GM21423 (cell line): ENCODE data around the gene TBX6.
A peak's percentile ranks its signal among the peaks of the same experiment; 100 is the strongest.
"Not testable (repeated sequence)": the region's sequence is repeated elsewhere in the genome, so short reads cannot be mapped to it uniquely, and the experiment has no call there.

ENCODE experiments used
- ATAC-seq: cut with Tn5 transposase; IDR thresholded peaks from one replicate; pipeline ENCODE4 v1.9.1; 2021; ENCODE audit warnings: mild to moderate bottlenecking, moderate library complexity; ENCODE audit not compliant: unreplicated experiment

The TBX6 gene

DNA sequence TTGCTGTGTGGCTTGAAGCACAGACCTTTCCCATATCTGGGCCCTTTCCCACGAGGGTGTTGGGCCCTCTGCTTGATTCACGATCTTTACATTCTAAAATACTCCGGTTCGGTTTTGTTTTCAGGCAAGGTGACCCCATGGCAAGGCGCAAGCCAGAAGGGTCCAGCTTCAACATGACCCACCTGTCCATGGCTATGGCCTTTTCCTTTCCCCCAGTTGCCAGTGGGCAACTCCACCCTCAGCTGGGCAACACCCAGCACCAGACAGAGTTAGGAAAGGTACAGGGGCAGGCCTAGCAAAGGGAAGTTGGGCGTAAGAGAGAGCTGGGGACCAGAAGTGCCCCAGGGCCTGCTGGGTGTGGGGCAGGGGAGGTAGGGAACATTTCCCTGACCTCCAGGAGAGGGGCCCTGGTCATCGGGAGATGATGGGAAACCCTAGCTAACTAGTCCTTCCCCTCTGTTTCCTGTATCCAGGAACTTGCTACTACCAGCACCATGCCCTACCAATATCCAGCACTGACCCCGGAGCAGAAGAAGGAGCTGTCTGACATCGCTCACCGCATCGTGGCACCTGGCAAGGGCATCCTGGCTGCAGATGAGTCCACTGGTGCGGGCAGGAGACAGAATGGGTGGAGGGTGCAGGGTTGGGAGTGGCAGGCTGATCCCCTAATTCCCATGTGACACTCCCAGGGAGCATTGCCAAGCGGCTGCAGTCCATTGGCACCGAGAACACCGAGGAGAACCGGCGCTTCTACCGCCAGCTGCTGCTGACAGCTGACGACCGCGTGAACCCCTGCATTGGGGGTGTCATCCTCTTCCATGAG is 24.8 kb downstream of the TBX6 start:
- no peak for ATAC-seq

DNA sequence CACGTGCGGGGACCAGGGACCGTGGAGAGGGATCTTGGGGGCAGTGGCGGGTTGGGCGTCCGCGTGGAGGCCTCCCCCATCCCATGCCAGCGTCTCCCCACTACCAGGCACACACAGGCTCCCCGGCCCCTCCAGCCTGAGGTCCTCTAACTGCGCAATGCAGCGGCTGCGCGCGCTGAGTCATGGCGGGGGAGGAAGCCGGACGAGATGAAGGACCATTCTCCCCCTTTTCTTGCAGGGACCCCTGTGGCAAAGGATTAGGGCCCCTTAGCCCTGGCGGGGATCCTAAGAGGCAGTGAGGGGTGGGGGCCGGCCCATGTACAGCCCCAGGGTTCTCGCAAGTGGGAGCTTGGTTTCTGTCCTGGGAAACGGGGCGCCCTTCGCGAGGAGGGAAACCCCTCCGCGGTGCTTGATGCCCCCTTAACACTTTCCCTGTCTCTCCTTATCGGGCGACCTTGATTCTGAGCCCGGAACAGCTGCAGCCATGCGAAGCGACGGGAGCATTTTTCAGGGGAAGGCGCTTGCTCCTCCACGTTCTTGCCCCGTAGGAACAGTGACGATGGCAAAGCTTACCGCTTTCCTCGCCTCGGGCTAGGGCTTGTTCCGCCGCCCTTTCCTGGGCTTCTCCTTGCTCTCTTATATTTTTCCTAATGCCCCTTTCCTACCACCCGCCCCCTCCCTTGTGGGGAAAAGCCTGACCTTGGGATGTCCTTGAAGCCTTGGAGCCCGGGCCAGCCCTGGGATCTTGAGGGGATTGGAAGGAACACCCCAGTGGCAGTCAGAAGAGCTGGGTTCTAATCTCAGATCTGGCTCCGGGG is 25.6 kb downstream of the TBX6 start:
- no peak for ATAC-seq

DNA sequence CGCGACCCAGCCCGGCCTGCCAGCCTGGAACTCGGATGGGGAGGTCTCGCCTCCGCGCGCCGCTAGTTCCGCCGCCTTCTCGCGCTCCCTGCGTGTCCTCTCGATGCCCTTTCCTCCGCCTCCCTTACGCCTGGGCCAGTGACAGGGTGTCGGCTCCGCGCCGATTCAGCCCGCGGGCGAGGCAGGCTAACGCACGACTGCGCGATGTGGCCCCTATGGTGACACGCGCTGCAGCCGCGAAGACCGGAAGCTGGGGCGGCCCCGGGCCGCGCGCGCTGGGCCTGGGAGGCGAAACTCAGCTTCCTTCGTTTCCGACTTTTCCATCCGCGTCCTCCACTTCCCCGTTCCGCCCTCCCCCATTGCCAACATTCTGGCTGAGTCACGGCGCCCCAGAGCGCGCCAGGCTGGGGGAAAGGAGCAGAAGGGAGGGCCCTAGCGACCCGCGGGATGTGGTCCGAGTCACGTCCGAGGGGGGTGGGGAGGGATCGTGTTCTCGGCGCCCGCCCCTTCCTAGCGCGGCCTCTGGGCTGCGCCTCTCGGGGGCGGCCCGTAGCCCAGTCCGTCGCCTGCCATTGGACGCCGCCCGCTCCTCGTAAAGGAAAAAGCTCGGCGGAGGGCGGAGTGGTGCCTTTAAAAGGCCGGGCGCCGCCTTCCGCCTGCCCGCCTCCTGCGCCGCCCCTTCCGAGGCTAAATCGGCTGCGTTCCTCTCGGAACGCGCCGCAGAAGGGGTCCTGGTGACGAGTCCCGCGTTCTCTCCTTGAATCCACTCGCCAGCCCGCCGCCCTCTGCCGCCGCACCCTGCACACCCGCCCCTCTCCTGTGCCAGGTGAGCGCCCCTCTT is 26.4 kb downstream of the TBX6 start, which contains the start of gene ALDOA:
Gene ALDOA, plus strand, starts transcription at position 659 of the 841 bp plus-strand sequence. CDS start 1,138 bp downstream, outside the sequence.
- ATAC-seq: peak; percentile 77

DNA sequence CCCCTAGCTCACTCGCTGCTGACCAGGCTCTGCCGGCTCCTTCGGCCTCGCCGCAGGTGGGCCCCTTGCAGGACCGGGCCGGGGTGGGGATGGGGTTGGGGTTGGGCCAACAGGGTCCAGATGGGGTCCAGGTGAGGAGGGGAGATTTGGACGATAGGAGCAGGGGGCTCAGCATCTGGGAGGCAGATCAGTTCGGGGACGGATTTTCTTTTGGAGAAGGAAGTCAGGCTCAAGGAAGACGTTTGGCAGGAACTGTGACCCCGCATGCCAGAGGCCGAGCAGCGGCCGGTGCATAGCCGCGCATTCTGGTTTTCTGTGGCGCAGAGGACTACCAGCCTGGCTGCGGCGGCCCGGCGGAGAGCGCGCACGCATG is 27.0 kb downstream of the TBX6 start:
- no peak for ATAC-seq

DNA sequence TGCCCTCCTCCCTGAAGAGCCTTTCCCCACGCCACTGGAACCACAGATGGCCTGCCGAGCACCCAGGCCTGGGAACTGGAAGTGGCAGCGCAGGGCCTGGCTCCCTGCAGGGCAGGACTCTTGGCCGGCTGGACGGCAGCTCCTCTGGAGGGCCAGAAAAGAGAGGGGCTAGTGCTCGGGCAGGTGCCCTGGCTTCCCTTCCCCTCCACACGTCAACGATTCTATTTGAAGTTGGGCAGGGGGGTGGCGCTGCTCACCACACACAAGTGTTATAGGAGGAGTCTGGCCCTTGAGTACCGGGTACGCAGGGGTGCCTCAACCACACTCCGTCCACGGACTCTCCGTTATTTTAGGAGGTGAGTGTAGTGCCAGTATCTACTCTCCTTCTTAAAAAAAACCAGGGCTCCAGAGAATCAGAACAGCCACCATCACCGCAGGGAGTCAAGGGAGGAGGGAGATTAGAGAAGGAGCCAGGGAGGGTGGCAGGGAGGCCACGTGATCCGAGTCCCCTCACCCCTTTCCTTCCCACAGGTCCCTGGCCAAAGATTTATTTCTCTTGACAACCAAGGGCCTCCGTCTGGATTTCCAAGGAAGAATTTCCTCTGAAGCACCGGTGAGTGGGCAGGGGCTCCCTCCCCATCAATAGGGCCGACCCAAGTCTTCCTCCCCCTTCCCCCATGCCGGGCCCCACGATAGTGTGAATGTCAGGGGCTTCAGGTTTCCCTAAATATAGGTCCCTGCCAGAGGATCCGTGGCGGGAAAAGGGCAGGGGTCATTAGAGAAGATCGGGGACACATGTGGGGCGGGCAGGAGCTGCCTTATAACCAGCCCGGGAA is 27.6 kb downstream of the TBX6 start:
- ATAC-seq: peak; percentile 28

DNA sequence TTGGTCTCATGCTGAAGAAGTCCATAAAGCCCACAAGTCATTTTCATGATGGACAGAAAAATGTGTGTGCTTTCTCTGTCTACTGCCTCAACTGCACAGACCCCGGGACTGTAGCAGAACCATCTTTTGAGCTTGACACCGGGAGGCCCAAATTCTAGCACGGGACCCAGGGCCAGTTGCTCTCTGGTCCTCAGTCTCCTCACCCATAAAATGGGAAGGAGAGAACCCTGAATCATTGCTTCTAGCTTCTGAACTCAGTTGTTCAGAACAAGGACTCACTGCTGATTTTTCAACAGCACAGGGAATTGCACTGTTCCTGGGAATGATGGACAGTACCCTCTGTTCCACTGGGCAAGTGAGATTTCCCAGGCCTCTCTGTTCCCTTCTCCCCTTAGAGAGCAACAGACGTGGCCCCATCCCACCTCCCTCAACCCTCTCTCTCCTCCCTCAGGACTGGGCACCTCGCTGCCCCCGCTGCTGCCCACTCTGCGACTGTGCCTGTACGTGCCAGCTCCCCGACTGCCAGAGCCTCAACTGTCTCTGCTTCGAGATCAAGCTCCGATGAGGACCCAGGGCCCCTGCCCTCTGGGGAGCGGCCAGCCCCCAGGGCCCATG is 28.3 kb downstream of the TBX6 start:
- ATAC-seq: no peak

DNA sequence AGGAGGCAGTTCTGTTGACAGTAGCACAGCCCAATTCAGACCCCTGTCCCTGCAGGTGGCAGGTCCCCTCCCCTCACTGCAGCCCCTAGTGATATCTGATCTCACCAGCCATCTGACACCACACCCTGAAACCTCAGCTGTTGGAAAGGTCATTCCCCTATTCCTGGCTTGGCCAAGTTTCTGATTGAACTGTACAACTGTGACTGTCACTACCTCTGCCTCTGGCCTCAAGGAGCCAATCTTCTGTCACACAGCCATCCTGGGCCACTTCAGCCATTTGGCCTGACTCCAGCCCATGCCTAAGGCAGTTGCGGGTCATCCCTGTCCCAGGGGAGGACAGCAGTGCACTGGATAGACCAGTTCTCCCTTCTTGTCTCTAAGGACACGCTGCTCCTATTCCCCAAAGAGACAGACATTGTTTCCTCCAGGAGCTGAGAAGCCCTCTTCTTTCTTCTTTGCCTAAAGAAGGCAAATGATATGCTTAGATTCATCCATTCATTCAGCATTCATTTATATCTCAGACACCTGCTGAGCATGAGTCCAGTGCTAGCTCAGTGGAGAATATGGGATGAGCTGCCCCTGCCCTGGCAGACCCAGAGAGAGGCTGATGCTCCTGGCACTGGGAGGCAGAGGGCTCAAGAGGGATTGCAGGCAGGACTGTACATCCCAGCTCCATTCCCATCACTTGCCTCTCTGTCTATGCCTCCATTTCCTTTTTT is 30.7 kb downstream of the TBX6 start:
- no peak for ATAC-seq

DNA sequence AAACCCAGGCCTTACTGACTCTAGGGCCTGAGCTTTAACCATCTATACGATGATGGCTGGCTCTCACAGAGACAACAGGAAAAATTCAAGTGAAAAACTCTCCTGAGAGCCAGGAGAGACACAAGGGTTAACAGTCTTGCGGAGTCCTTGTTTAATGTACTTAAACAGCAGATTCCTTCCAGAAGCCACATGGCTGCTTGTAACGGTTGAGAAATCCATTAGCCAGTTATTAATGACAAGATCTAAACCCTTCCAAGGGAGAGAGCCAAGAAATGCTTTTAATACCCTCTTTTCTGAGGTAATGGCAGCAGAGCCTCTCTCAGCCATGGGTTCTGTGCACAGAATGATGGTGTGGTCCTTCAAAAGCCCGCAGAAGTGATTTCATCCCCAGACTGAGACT is 31.4 kb downstream of the TBX6 start:
- no peak for ATAC-seq

DNA sequence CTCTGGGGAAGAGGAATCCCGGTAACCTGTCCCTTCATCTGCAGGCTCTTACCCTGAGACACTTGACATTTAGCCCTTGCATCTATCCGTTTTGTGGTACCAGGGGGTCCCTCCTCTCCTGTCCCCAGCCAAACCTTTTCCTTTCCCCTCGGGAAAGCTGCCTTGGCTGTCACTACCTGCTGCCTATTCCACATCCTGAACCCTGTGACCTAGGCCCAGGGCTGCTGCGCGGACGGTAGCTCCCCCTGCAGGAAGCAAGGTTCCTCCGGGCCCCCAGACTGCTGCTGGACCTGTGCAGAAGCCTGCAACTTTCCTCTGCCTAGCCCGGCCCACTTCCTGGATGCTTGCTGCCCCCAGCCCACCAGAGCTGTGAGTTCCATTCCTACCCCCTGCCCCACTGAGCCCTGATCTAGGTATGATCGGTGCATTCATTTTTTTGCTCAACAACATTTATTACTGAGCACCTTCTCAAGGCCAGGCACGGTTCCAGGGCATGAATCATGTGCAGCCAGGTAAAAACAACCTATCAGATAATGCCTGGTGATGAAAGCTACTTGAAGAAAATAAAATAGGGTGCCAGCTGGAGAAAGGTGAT is 36.7 kb downstream of the TBX6 start:
- ATAC-seq: no peak

DNA sequence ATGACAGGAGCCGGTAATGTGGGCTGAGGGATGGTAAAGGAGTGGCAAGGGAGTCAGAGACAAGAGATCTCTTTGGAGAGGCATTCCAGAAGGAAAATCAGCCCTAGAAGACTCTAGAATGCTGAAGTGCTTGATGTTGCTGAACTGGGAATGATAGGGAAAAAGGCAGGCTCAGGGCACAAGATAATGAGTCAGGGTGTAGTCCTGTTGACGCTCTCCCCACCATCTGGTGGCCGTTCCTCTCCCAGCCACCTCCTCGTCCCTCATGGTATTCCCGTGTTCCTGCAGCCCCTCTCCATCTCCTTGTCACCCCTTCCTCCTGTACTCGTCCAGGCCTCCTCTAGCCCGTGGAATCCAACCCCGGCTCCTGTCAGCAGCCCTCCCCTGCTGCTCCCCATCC is 37.3 kb downstream of the TBX6 start:
- no peak for ATAC-seq

DNA sequence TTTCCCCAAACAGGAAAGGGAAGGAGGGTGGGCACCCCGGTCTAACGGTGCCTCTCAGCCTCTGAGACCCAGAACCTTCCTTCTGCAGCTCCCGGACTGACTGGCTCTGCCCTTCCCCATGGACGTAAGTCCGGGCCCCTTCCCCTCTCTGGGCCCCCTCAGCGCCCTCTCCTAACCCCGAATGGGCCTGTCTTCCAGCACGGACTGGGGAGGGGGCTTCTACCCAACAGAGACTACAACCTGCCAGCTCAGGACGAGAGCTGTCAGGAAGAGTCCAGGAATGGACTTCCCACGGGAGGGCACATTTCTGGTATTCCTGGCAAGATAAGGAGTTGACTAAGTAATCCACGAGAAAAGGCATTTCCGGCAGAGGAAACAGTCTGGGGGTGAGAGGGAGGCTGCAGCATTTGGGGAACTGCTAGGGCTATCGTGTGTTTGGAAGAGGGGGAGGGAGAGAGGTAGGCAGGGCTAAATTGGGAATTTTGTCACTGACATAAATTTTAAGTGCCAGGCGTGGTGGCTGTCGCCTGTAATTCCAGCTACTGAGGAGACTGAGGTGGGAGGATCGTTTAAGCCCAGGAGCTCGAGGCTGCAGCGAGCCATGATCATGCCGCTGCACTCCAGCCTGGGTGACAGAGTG is 38.2 kb downstream of the TBX6 start:
- no peak for ATAC-seq

DNA sequence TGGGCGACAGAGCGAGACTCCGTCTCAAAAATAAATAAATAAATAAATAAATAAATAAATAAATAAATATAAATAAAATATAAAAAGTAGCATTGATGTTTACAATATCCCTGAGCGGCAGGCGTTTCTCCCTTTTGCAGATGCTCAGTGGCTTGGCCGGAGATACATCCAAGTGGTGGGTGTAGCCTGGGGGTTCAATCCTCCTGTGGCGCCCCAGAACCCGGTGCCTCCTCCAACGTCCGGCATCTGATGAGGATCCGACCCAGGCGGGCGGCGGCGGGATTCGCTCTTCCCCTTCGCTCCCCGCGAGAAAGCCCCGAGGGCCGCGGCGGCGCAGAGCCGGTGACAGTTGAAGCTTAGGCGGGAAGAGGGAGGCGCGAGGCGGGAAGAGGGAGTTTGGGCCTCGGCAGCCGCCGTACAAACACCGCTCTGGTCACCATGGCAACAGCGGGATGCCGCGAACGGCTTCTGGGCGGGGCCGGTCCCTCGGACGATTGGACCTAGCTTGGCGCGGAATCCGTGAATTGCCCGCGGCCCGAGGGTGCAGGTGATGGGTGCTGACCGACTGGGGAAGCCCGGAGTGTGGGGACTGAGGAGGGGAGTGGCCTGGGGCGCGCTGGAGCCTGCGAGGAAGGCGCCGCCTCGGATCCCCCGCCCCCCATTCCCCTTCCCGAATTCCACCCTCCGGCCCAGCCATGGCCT is 38.9 kb downstream of the TBX6 start:
- ATAC-seq: peak; percentile 81

DNA sequence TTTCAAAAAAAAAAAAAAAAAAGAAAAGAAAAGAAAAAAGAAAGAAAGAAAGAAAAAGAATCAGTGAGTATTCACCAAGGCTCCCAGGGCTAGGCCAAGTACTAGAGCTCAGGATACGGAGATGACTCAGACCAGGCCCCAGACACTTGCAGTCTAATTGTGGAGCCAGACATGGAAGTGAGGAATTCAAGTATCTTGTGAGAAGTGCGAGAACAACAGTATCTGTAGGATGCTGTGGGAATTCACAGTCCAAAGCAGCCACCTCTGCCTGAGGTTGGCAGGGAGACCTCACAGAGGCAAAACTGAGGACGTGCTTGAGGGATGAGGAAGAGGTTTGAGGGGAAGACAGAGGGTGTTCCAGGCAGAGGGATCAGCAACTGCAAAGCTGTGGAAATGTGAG is 40.2 kb downstream of the TBX6 start:
- no peak for ATAC-seq

DNA sequence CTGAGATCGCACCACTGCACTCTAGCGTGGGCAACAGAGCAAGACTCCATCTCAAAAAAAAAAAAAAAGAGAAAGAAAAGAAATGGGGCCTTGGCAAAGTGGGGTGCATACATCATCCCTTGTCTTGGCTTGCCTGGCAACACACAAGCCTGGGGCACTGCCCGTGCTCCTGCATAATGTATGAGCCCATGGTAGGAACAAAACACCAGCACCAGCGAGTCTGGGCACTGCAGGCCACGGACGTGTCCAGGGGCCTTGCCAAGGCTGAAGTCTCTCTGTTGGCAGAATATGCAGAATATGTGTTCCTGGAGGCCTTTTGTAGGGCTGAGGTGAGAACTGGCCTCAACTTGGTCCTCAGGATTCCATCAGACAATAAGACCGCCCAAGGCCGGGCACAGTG is 41.9 kb downstream of the TBX6 start:
- ATAC-seq: no peak

DNA sequence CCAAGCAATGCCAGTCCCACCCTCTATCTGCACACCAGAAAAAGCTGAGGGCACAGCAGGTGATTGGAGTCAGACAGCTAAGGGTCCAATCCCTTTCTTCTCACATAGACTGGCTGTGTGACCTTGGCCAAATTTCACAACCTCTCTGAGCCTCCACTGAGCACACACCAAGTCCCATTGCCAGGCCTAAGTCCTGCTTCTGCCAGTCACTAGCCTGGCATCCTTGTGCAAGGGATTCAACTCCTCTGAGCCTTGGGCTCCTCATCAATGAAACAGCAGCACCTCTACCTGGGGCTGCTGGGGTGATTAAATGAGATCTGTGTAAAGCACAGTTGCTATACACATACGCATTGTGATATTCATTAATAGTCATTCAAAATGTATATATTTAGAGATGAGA is 45.1 kb downstream of the TBX6 start:
- ATAC-seq: no peak

DNA sequence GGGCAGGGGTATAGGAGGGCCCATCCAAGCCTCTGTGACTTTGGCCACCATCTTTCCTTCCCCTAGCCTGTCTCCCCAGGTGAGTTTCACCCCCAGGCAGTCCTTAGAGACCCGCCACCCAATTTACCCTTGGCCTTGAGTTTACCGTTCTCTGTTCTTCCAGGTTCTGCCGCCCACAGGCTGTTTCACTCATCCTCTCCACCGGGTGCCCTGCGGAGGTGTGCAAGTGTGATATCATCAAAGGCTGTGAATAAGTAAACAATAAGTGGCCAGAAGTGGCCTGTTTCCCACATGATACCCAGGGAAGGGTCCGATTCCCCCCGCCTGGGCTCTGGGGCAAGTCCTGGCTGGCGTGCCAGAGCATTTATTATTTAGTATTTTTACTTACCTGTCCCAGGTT is 45.5 kb downstream of the TBX6 start:
- ATAC-seq: no peak

DNA sequence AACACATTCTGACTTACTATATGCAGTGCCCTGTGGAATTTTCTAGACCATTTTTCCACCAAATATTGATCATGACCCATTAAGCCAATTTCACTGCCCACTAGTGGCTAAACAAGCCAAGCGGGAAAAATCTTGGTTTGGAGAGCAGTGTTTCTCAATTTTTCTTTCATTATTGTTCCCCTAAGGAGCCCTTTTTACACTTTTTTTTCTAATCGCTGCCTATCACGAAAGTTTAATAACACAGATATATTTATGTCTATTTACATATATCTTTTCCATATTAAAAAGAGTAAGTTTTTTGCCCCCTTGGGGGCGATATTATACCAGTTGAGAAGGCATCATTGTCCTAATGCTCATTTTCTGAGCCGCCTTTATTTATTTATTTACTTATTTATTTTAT is 49.9 kb downstream of the TBX6 start:
- ATAC-seq: no peak

DNA sequence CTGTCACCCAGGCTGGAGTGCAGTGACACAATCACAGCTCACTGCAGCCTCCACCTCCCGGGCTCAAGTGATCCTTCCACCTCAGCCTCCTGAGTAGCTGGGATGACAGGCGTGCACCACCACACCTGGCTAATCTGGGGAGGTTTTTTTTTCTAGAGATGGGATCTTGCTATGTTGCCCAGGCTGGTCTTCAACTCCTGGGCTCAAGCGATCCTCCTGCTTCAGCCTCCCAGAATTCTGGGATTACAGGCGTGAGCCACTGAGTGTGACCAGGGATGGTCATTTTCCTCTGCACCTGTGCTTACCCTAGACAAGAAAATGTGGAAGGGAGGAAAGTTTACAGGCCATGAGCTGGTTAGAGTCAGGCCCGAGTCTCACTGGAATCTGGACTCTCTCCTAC is 51.0 kb downstream of the TBX6 start:
- not testable (repeated sequence) for ATAC-seq
